DND-41 (cell line): ENCODE results near the gene PLCL1.

Experiments used
- ATAC-seq: fragments of 200-7000 bp; cut with Tn5 transposase; 3 replicates; pipeline ENCODE4 v1.9.1; 2021; ENCODE audit warnings: low read depth; ENCODE audit not compliant: insufficient read depth
- DNase-seq: peaks from one replicate; pipeline ENCODE4 v3.0.0-alpha.2; 2020
- H2AFZ ChIP-seq: 2 replicates; pipeline ENCODE4 v1.6.0; 2012; ENCODE audit warnings: low read depth, low read length
- H3K27ac ChIP-seq: 2 replicates; pipeline ENCODE4 v1.5.1; 2012; ENCODE audit warnings: low read length, inconsistent platforms
- H3K27me3 ChIP-seq: fragments of 200-600 bp; sonication (generic); 2 replicates; pipeline ENCODE4 v1.6.0; 2012; ENCODE audit warnings: low read length, mild to moderate bottlenecking, inconsistent platforms; ENCODE audit not compliant: insufficient read depth, poor library complexity
- H3K36me3 ChIP-seq: 2 replicates; pipeline ENCODE4 v1.5.1; 2012; ENCODE audit warnings: low read length, inconsistent platforms; ENCODE audit not compliant: insufficient read depth
- H3K4me1 ChIP-seq: 2 replicates; pipeline ENCODE4 v1.5.1; 2012; ENCODE audit warnings: mild to moderate bottlenecking, low read length; ENCODE audit not compliant: insufficient read depth
- H3K4me2 ChIP-seq: 2 replicates; pipeline ENCODE4 v1.6.0; 2012; ENCODE audit warnings: mild to moderate bottlenecking, moderate library complexity, low read length, inconsistent platforms; ENCODE audit not compliant: insufficient read depth
- H3K4me3 ChIP-seq, 2 experiments: fragments of 200-600 bp in 1 of 2; shearing (Covaris generic) in 1 of 2; 2 replicates each; pipeline ENCODE4 v1.5.1; 2012 to 2016; ENCODE audit warnings: inconsistent platforms in 2 of 2, low read length in 2 of 2, mild to moderate bottlenecking in 2 of 2, low read depth in 1 of 2, moderate library complexity in 1 of 2
- H3K79me2 ChIP-seq: 2 replicates; pipeline ENCODE4 v1.6.0; 2012; ENCODE audit warnings: low read length, inconsistent platforms; ENCODE audit not compliant: insufficient read depth
- H3K9ac ChIP-seq: 2 replicates; pipeline ENCODE4 v1.6.0; 2012; ENCODE audit warnings: low read depth, mild to moderate bottlenecking, inconsistent platforms, low read length, moderate library complexity
- H3K9me3 ChIP-seq: 2 replicates; pipeline ENCODE4 v1.5.1; 2012; ENCODE audit warnings: low read length, moderate library complexity, mild to moderate bottlenecking, inconsistent platforms; ENCODE audit not compliant: insufficient read depth, severe bottlenecking
- H4K20me1 ChIP-seq: 2 replicates; pipeline ENCODE4 v1.6.0; 2012; ENCODE audit warnings: low read length; ENCODE audit not compliant: insufficient read depth
- EZH2 ChIP-seq: IDR thresholded peaks from 3 replicates; pipeline ENCODE4 v1.6.1; 2012; ENCODE audit warnings: borderline replicate concordance, low read depth, mild to moderate bottlenecking, moderate library complexity, low read length, inconsistent platforms; ENCODE audit not compliant: severe bottlenecking
- TF ChIP-seq, protein P1 (sequence below): IDR thresholded peaks from 2 replicates; pipeline ENCODE4 v1.5.1; 2012; ENCODE audit warnings: borderline replicate concordance, low read length, moderate library complexity, mild to moderate bottlenecking; ENCODE audit not compliant: poor library complexity, severe bottlenecking; ENCODE audit errors: extremely low read depth

Gene PLCL1

DNA sequence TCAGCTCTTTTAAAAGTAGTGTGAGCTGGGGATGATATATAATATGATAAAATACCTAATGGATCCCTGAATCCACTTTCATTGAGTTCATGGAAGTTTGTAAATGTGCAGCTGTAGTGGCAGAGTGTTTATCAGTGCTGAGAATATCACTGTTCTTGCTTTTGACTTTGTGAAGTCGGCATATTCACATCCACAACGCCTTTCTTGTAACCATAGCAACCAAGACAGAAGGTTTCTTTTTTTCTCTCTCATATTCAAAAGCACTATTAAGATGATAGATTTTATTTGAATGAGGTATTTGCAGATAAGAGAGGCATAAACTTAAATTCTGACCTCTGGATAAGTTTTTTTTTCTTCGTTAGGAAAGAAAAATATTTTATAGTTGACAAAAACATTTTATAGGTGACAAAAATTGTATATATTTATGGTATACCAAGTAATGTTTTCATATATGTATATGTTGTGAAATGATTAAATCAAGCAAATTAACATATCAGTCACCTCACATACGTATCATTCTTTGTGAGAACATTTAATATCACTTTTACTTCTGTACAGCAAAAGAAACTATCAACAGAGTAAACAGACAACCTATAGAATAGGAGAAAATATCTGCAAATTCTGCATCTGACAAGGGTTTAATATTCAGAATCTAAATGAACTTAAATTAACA lies 130.0 kb downstream of the PLCL1 start:
- DNase-seq: no peak
- Histone ChIP-seq H3K27ac (no peak overlapping the region), H4K20me1 (no peaks in the 10 kb centered on the region), H3K4me1 (no peaks in the 10 kb centered on the region), H3K4me3 (no peak overlapping the region), H3K9ac (no peak overlapping the region), H3K27me3 (no peaks in the 10 kb centered on the region), H2AFZ (no peak overlapping the region), H3K4me2 (no peak overlapping the region), H3K79me2 (no peaks in the 10 kb centered on the region), H3K36me3 (no peaks in the 10 kb centered on the region), H3K9me3 (no peaks in the 10 kb centered on the region)
- no peak for ATAC-seq
- TF ChIP-seq, protein P1, sequence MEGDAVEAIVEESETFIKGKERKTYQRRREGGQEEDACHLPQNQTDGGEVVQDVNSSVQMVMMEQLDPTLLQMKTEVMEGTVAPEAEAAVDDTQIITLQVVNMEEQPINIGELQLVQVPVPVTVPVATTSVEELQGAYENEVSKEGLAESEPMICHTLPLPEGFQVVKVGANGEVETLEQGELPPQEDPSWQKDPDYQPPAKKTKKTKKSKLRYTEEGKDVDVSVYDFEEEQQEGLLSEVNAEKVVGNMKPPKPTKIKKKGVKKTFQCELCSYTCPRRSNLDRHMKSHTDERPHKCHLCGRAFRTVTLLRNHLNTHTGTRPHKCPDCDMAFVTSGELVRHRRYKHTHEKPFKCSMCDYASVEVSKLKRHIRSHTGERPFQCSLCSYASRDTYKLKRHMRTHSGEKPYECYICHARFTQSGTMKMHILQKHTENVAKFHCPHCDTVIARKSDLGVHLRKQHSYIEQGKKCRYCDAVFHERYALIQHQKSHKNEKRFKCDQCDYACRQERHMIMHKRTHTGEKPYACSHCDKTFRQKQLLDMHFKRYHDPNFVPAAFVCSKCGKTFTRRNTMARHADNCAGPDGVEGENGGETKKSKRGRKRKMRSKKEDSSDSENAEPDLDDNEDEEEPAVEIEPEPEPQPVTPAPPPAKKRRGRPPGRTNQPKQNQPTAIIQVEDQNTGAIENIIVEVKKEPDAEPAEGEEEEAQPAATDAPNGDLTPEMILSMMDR: no peak
- no peak for TF ChIP-seq EZH2

DNA sequence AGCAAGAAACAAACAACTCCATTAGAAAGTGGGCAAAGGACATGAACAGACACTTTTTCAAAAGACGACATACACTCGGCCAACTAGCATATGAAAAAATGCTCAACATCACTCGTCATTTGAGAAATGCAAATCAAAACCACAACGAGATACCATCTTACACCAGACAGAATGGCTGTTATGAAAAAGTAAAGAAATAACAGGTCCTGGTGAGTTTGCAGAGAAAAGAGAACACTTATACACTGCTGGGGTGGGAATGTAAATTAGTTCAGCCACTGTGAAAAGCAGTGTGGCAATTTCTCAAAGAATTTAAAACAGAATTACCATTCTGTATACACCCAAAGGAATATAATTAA lies 130.5 kb downstream of the PLCL1 start:
- ATAC-seq: no peak

GRCh38 chr2:197937814-197938213 lies 133.4 kb downstream of the PLCL1 start:
- no peak for TF ChIP-seq EZH2
- TF ChIP-seq, protein P1: no peak
- Histone ChIP-seq H3K27me3 (no peaks in the 10 kb centered on the region), H3K4me2 (no peak overlapping the region), H3K4me3 (no peak overlapping the region), H4K20me1 (no peaks in the 10 kb centered on the region), H3K4me1 (no peaks in the 10 kb centered on the region), H3K79me2 (no peaks in the 10 kb centered on the region), H2AFZ (no peak overlapping the region), H3K9me3 (no peaks in the 10 kb centered on the region), H3K9ac (no peak overlapping the region), H3K27ac (no peak overlapping the region), H3K36me3 (no peaks in the 10 kb centered on the region)
- ATAC-seq (no peak), DNase-seq (no peak)

More for the DNA sequence above, 130.5 kb downstream of the PLCL1 start:
- Histone ChIP-seq H3K4me2 (no peak overlapping the region), H3K9me3 (no peaks in the 10 kb centered on the region), H3K4me1 (no peaks in the 10 kb centered on the region), H3K79me2 (no peaks in the 10 kb centered on the region), H3K27ac (no peak overlapping the region), H3K27me3 (no peaks in the 10 kb centered on the region), H2AFZ (no peak overlapping the region), H3K9ac (no peak overlapping the region), H4K20me1 (no peaks in the 10 kb centered on the region), H3K4me3 (no peak overlapping the region), H3K36me3 (no peaks in the 10 kb centered on the region)
- no peak for DNase-seq
- TF ChIP-seq, protein P1: no peak
- no peak for TF ChIP-seq EZH2
